ENCODE measurements around the gene OMG. TPM values are rescaled to one million over a fixed set of nuclear protein-coding genes. Genes with fewer than 3 reads are reported as not detected.
A peak's percentile ranks its signal among the peaks of the same experiment; 100 is the strongest.
"Not testable (repeated sequence)": the region's sequence is repeated elsewhere in the genome, so short reads cannot be mapped to it uniquely, and the experiment has no call there.

The OMG gene
- total RNA-seq, 2 experiments from 2014 or later: 0.23 to 0.25 TPM

DNA sequence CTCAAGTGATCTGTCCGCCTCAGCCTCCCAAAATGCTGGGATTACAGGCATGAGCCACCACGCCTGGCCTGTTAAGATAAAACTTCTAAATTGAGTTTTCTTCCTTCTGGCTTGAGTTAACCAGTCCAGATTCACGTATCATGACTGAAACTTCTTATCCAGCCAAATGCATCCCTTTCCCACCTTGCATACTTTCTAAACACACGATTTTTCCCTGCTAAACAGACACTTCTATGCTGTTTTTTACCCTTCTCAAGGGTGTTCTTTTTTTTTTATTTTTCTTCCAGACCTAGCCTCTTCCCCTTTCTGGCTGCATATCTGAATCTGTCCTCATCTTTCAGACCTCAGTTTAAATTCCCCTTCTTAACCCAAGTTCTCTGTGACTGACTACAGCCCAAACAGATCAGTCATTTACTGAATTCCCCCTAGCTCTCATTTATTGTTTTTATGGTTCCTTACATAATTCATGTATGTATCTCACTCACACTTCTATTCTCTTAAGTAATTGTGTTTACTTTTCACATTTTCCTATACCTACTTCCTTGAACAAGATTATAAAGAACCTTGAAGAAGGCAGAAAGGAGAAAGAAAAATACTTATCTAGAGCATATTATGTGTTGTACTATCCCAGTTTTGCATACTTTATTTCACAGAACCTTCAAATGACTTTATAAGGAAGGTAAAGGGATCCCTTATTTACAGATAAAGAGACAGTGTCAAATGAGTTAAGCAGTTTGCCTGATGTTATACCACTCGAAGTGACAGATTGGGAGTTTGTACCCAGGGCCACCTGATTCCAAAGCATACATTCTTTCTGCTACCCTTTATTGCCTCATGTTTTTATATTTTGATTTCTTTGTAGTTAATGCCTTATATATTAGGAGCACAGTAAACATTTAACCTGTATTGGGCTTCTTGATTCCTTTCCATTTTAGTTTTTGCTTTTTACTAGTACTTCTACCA lies 11.6 kb upstream of the OMG start:
- Mint-ChIP-seq H3K9me3 (ENCODE audit: low read depth) (peaks cover 9% of the 10 kb centered on the region), H3K4me3 (peak overlapping the region; percentile 79), H3K27me3 (no peaks in the 10 kb centered on the region), H3K4me1 (peaks cover 60% of the 10 kb centered on the region), H3K36me3 (ENCODE audit: low read depth) (peaks cover 32% of the 10 kb centered on the region), H3K27ac (peak overlapping the region; percentile 96)
- ChIA-PET CTCF (interaction anchor here (0.6 to 3.2 kb wide), 3 partner anchors 10 to 94 kb away, joined by 3 to 15 read pairs (median 15); no protein-coding TSS in a partner anchor), POLR2A (interaction anchor here (0.9 kb wide), 1 partner anchor 13 kb away, joined by 3 read pairs; the partner anchor contains the start of gene EVI2A)
- intact Hi-C loops (cut with DNase I, micrococcal nuclease): loop anchor here in 1 of 2 experiments (1.0 kb wide), 1 partner anchor 13 kb away; the partner anchor contains the start of gene EVI2A
- ATAC-seq (peak; percentile 63), DNase-seq (no peak)

GRCh38 chr17:31307640-31308039 lies 10.6 kb upstream of the OMG start:
- ATAC-seq: peak; percentile 19
- Mint-ChIP-seq H3K9me3 (ENCODE audit: low read depth) (peaks cover 9% of the 10 kb centered on the region), H3K27me3 (no peaks in the 10 kb centered on the region), H3K4me3 (peak overlapping the region; percentile 79), H3K4me1 (peaks cover 66% of the 10 kb centered on the region), H3K27ac (peak overlapping the region; percentile 96), H3K36me3 (ENCODE audit: low read depth) (peaks cover 42% of the 10 kb centered on the region)
- ChIA-PET POLR2A (no interaction called here), CTCF (interaction anchor here (3.2 kb wide), 1 partner anchor 11 kb away, joined by 15 read pairs; no protein-coding TSS in a partner anchor)
- no peak for DNase-seq
- intact Hi-C loops (cut with DNase I, micrococcal nuclease): loop anchor here in 1 of 2 experiments (1.0 kb wide), 1 partner anchor 14 kb away; the partner anchor contains the start of gene EVI2A

DNA sequence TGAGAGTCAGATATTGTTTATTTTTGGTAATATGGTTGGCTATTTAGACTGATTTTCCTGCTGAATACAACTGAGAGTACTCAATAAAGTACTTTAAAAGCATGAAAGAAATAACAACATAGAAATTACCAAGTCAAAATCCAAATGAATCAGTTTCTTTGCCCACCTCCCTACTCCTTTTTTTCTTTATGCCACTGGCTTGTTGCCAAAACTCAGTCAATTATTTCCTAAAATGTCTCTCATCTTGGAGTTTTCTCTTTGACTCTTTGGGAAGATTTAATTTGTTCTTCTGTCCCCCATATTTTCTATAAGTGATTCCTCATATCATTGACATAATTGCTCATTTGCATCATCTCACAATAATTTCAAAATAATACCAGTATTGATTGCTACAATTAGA lies 2.6 kb upstream of the OMG start:
- intact Hi-C loops (cut with DNase I, micrococcal nuclease): no loop called here
- no peak for DNase-seq
- Mint-ChIP-seq H3K4me1 (peaks cover 33% of the 10 kb centered on the region), H3K27me3 (no peaks in the 10 kb centered on the region), H3K36me3 (ENCODE audit: low read depth) (peaks cover 22% of the 10 kb centered on the region), H3K27ac (no peak overlapping the region), H3K4me3 (no peak overlapping the region), H3K9me3 (ENCODE audit: low read depth) (peaks cover 3% of the 10 kb centered on the region)
- no peak for ATAC-seq
- POLR2A ChIA-PET: no interaction called here
- CTCF ChIA-PET: no interaction called here

DNA sequence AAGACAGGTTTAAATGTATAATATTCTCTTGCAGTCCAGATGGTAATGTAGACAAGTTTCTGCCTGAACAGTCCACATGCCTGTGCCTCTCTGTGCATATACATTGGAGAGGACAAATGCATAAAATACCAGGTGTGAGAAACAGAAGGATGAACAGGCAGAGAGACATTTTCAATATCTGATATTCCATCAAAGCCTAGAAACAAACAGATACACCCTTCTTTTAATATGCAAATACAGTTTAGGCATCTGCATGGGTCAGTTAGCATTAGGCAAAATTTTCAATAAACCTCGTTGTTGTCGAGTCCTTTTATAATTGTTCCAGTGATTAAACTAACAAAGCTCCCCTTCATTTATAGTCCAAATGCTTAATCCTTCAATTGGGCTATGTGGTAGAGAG lies 897 bp downstream of the OMG start:
- H3K27me3 Mint-ChIP-seq: no peaks in the 10 kb centered on the region
- H3K36me3 Mint-ChIP-seq (ENCODE audit: low read depth): peaks cover under 1% of the 10 kb centered on the region
- ATAC-seq: no peak
- H3K4me1 Mint-ChIP-seq: peaks cover 11% of the 10 kb centered on the region
- ChIA-PET CTCF (no interaction called here), POLR2A (no interaction called here)
- H3K9me3 Mint-ChIP-seq (ENCODE audit: low read depth): no peaks in the 10 kb centered on the region
- H3K27ac Mint-ChIP-seq: no peak overlapping the region
- intact Hi-C loops (cut with DNase I, micrococcal nuclease): no loop called here
- DNase-seq: no peak
- H3K4me3 Mint-ChIP-seq: no peak overlapping the region

DNA sequence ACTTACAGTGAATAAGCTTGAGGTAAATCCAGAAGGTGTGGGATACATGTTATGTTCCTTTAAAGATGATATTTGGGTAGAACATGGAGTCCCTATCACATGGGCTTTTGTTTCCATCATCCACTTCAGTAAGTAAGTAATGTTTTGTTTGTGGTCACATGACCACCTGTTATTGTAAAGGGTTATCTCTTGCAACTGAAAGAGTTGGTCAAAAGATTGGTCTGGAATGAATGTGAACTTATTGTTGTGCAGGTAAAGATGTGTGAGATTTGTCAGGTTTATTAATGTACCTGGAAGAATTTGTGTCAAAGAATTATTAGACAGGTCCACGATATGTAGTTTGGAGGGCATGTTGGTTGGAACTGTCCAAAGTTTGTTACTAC lies 1.6 kb downstream of the OMG start:
- H3K9me3 Mint-ChIP-seq (ENCODE audit: low read depth): no peaks in the 10 kb centered on the region
- no peak overlapping the region for H3K27ac Mint-ChIP-seq
- ChIA-PET CTCF (interaction anchor here (1.0 kb wide), 1 partner anchor 327 kb away, joined by 3 read pairs; no protein-coding TSS in a partner anchor), POLR2A (no interaction called here)
- intact Hi-C loops (cut with DNase I, micrococcal nuclease): no loop called here
- no peaks in the 10 kb centered on the region for H3K27me3 Mint-ChIP-seq
- no peak overlapping the region for H3K4me3 Mint-ChIP-seq
- peaks cover 9% of the 10 kb centered on the region for H3K4me1 Mint-ChIP-seq
- DNase-seq (no peak), ATAC-seq (no peak)
- no peaks in the 10 kb centered on the region for H3K36me3 Mint-ChIP-seq (ENCODE audit: low read depth)

- no peaks in the 10 kb centered on the region for H3K9me3 Mint-ChIP-seq (ENCODE audit: low read depth)
- DNase-seq: no peak
- CTCF ChIA-PET: interaction anchor here (1.0 kb wide), 1 partner anchor 326 kb away, joined by 3 read pairs; no protein-coding TSS in a partner anchor
Observed at GRCh38 chr17:31294820-31295488, 2.1 kb downstream of the OMG start.

DNA sequence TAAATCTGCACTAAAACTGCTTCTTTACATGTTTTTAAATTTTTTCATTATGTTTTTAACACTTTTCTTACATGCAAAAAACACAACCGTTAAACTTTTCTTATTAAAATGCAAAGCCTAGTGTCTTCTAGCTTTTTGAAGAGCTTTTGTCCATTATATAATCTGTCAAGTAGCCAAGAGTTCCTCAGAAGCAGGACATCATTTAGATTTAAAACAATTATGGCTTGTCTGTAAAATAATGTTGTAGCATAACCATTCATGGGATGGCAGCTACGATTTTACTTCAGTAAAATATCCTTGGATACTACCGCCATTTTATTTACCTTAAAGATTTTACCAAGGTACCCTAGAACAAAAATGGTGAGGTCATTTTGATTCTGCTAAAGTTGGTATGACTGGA lies 2.8 kb downstream of the OMG start:
- Mint-ChIP-seq H3K9me3 (ENCODE audit: low read depth) (no peaks in the 10 kb centered on the region), H3K27me3 (no peaks in the 10 kb centered on the region), H3K4me3 (no peak overlapping the region), H3K36me3 (ENCODE audit: low read depth) (peaks cover 2% of the 10 kb centered on the region), H3K27ac (no peak overlapping the region), H3K4me1 (peaks cover 5% of the 10 kb centered on the region)
- ChIA-PET POLR2A (no interaction called here), CTCF (interaction anchor here (0.6 kb wide), 3 partner anchors 76 to 1463 kb away, joined by 3 read pairs; no protein-coding TSS in a partner anchor)
- intact Hi-C loops (cut with DNase I, micrococcal nuclease): no loop called here
- ATAC-seq (no peak), DNase-seq (no peak)

More at GRCh38 chr17:31294820-31295488, 2.1 kb downstream of the OMG start:
- H3K27ac Mint-ChIP-seq: no peak overlapping the region
- POLR2A ChIA-PET: no interaction called here
- peaks cover 2% of the 10 kb centered on the region for H3K36me3 Mint-ChIP-seq (ENCODE audit: low read depth)
- H3K27me3 Mint-ChIP-seq: no peaks in the 10 kb centered on the region
- ATAC-seq: no peak
- peaks cover 10% of the 10 kb centered on the region for H3K4me1 Mint-ChIP-seq
- H3K4me3 Mint-ChIP-seq: no peak overlapping the region
- intact Hi-C loops (cut with DNase I, micrococcal nuclease): no loop called here

GRCh38 chr17:31293581-31293980 lies 3.5 kb downstream of the OMG start:
- CTCF ChIA-PET: interaction anchor here (0.6 kb wide), 1 partner anchor 76 kb away, joined by 3 read pairs; no protein-coding TSS in a partner anchor
- H3K9me3 Mint-ChIP-seq (ENCODE audit: low read depth): no peaks in the 10 kb centered on the region
- H3K4me3 Mint-ChIP-seq: no peak overlapping the region
- POLR2A ChIA-PET: no interaction called here
- intact Hi-C loops (cut with DNase I, micrococcal nuclease): no loop called here
- DNase-seq (no peak), ATAC-seq (no peak)
- H3K36me3 Mint-ChIP-seq (ENCODE audit: low read depth): peaks cover 2% of the 10 kb centered on the region
- H3K27me3 Mint-ChIP-seq: no peaks in the 10 kb centered on the region
- H3K4me1 Mint-ChIP-seq: peaks cover 11% of the 10 kb centered on the region
- H3K27ac Mint-ChIP-seq: no peak overlapping the region

GRCh38 chr17:31291820-31292219 lies 5.2 kb downstream of the OMG start:
- no peak overlapping the region for H3K4me3 Mint-ChIP-seq
- no peaks in the 10 kb centered on the region for H3K9me3 Mint-ChIP-seq (ENCODE audit: low read depth)
- H3K27ac Mint-ChIP-seq: no peak overlapping the region
- ChIA-PET CTCF (interaction anchor here (0.6 kb wide), 1 partner anchor 25 kb away, joined by 3 read pairs; no protein-coding TSS in a partner anchor), POLR2A (no interaction called here)
- intact Hi-C loops (cut with DNase I, micrococcal nuclease): loop anchor here in 1 of 2 experiments (2.0 kb wide), 1 partner anchor 13 kb away; no protein-coding TSS in a partner anchor
- H3K36me3 Mint-ChIP-seq (ENCODE audit: low read depth): peaks cover 5% of the 10 kb centered on the region
- DNase-seq (no peak), ATAC-seq (no peak)
- H3K27me3 Mint-ChIP-seq: no peaks in the 10 kb centered on the region
- peaks cover 17% of the 10 kb centered on the region for H3K4me1 Mint-ChIP-seq

DNA sequence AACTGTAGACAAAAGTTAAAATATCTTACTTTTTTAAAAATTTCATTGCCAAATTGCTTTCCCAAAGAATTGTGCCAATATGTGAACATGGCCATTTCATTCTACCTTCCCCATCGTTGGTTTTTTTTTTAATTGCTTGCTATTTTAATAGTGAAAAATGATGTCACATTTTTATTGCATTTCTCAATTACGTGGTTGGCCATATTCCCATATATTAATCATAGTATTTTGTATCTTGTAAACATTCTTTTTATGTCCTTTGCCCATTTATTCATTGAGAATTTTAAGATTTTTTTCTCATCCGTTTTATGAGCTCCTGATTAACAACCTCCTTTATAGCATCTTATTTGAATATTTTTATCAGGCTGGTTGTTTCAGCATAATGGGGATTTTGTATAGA lies 7.2 kb downstream of the OMG start:
- intact Hi-C loops (cut with DNase I, micrococcal nuclease): loop anchor here in 1 of 2 experiments (2.0 kb wide), 1 partner anchor 15 kb away; no protein-coding TSS in a partner anchor
- no peak overlapping the region for H3K27ac Mint-ChIP-seq

DNA sequence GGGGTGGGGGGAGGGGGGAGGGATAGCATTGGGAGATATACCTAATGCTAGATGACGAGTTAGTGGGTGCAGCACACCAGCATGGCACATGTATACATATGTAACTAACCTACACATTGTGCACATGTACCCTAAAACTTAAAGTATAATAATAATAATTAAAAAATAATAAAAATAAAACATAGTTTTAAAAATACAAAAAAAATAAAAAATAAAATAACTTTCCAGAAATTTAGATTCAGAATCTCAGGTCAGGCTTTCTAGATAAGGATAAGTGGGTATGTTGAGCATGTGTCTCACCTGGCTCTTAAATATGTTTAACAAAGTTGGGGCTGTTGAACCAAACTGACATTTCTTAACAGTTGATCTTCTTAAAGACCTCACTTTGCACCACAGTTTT lies 9.1 kb downstream of the OMG start:
- H3K4me3 Mint-ChIP-seq; intact Hi-C loops (cut with DNase I, micrococcal nuclease); DNase-seq; CTCF ChIA-PET; H3K36me3 Mint-ChIP-seq (ENCODE audit: low read depth); H3K27ac Mint-ChIP-seq; H3K9me3 Mint-ChIP-seq (ENCODE audit: low read depth); ATAC-seq; H3K27me3 Mint-ChIP-seq: not testable (repeated sequence)
- H3K4me1 Mint-ChIP-seq: peaks cover 19% of the 10 kb centered on the region
- POLR2A ChIA-PET: interaction anchor here (0.6 kb wide), 1 partner anchor 534 kb away, joined by 6 read pairs; no protein-coding TSS in a partner anchor

More for the DNA sequence above, 7.2 kb downstream of the OMG start:
- Mint-ChIP-seq H3K9me3 (ENCODE audit: low read depth) (no peaks in the 10 kb centered on the region), H3K36me3 (ENCODE audit: low read depth) (peaks cover 5% of the 10 kb centered on the region), H3K4me1 (peaks cover 19% of the 10 kb centered on the region), H3K27me3 (no peaks in the 10 kb centered on the region), H3K4me3 (no peak overlapping the region)
- ATAC-seq (no peak), DNase-seq (no peak)
- CTCF ChIA-PET: interaction anchor here (0.9 kb wide), 1 partner anchor 24 kb away, joined by 4 read pairs; no protein-coding TSS in a partner anchor
- POLR2A ChIA-PET: no interaction called here
